GM23338 (cell line): ENCODE measurements around the gene IL16. TPM values are rescaled to one million over a fixed set of nuclear protein-coding genes. Genes with fewer than 3 reads are reported as not detected.

ENCODE experiments used
- ATAC-seq: fragments of 200-7000 bp; cut with Tn5 transposase; 3 replicates; pipeline ENCODE4 v1.9.1; 2020
- DNase-seq: peaks from one replicate; pipeline ENCODE4 v3.0.0-alpha.2; 2015; ENCODE audit warnings: low spot score
- H2AFZ ChIP-seq: fragments of 200-600 bp; sonication (generic); 2 replicates; pipeline ENCODE4 v1.8.0; 2016; ENCODE audit warnings: antibody characterized with exemption, mild to moderate bottlenecking, moderate library complexity
- H3F3A ChIP-seq: fragments of 200-600 bp; sonication (generic); replicated peaks from 2 replicates; pipeline ENCODE4 v1.8.0; 2017; ENCODE audit warnings: antibody characterized with exemption, mixed run types, low read depth
- H3K27ac ChIP-seq: fragments of 200-600 bp; sonication (generic); 2 replicates; pipeline ENCODE4 v1.6.1; 2016; ENCODE audit warnings: low read depth
- H3K27me3 ChIP-seq: fragments of 200-600 bp; sonication (generic); 2 replicates; pipeline ENCODE4 v1.8.0; 2016; ENCODE audit warnings: mild to moderate bottlenecking, mixed run types, moderate library complexity; ENCODE audit not compliant: insufficient read depth
- H3K36me3 ChIP-seq: fragments of 200-600 bp; sonication (generic); 2 replicates; pipeline ENCODE4 v1.8.0; 2016; ENCODE audit warnings: mild to moderate bottlenecking; ENCODE audit not compliant: insufficient read depth
- H3K4me1 ChIP-seq: fragments of 200-600 bp; sonication (generic); 2 replicates; pipeline ENCODE4 v1.8.0; 2016; ENCODE audit warnings: mild to moderate bottlenecking, moderate library complexity; ENCODE audit not compliant: insufficient read depth
- H3K4me2 ChIP-seq: fragments of 200-600 bp; sonication (generic); 2 replicates; pipeline ENCODE4 v1.7.1; 2017; ENCODE audit warnings: mixed run types
- H3K4me3 ChIP-seq: fragments of 200-600 bp; sonication (generic); 2 replicates; pipeline ENCODE4 v1.6.1; 2016; ENCODE audit warnings: mixed run types
- H3K79me2 ChIP-seq: fragments of 200-600 bp; sonication (generic); replicated peaks from 2 replicates; pipeline ENCODE4 v1.8.0; 2017; ENCODE audit warnings: mild to moderate bottlenecking; ENCODE audit not compliant: insufficient read depth
- H3K9me2 ChIP-seq: fragments of 200-600 bp; sonication (generic); 2 replicates; pipeline ENCODE4 v1.8.0; 2017; ENCODE audit not compliant: insufficient read depth
- H4K20me1 ChIP-seq: fragments of 200-600 bp; sonication (generic); replicated peaks from 2 replicates; pipeline ENCODE4 v1.8.0; 2017; ENCODE audit warnings: mild to moderate bottlenecking; ENCODE audit not compliant: insufficient read depth
- H3K27ac Mint-ChIP-seq: 2 replicates; pipeline ENCODE4 v1.8.0; 2020; ENCODE audit warnings: inconsistent platforms, mild to moderate bottlenecking, moderate library complexity, mixed read lengths
- H3K27me3 Mint-ChIP-seq: 3 replicates; pipeline ENCODE4 v1.8.0; 2022; ENCODE audit warnings: low read depth, mild to moderate bottlenecking, moderate library complexity, mixed read lengths, inconsistent platforms; ENCODE audit not compliant: insufficient read depth, poor library complexity
- H3K36me3 Mint-ChIP-seq: 3 replicates; pipeline ENCODE4 v1.8.0; 2021; ENCODE audit warnings: low read depth, mild to moderate bottlenecking, inconsistent platforms, moderate library complexity, mixed read lengths
- H3K4me1 Mint-ChIP-seq: 3 replicates; pipeline ENCODE4 v1.8.0; 2020; ENCODE audit warnings: mild to moderate bottlenecking, inconsistent platforms, mixed read lengths
- H3K4me3 Mint-ChIP-seq: 3 replicates; pipeline ENCODE4 v1.8.0; 2021; ENCODE audit warnings: moderate library complexity, mild to moderate bottlenecking, inconsistent platforms, mixed read lengths
- H3K9me3 Mint-ChIP-seq: 3 replicates; pipeline ENCODE4 v1.8.0; 2020; ENCODE audit warnings: moderate library complexity, mild to moderate bottlenecking, inconsistent platforms, mixed read lengths
- EZH2 ChIP-seq: fragments of 200-600 bp; sonication (generic); IDR thresholded peaks from one replicate; pipeline ENCODE4 v1.8.0; 2017; ENCODE audit warnings: antibody characterized with exemption, mild to moderate bottlenecking, low read depth; ENCODE audit not compliant: unreplicated experiment
- JUNB ChIP-seq: IDR thresholded peaks from one replicate; pipeline ENCODE4 v1.6.1; 2016; ENCODE audit warnings: antibody characterized with exemption; ENCODE audit not compliant: unreplicated experiment
- NANOG ChIP-seq: IDR thresholded peaks from 2 replicates; pipeline ENCODE4 v1.6.1; 2016; ENCODE audit warnings: antibody characterized with exemption, borderline replicate concordance
- STAT1 ChIP-seq: IDR thresholded peaks from one replicate; pipeline ENCODE4 v1.6.1; 2016; ENCODE audit warnings: antibody characterized with exemption; ENCODE audit not compliant: unreplicated experiment
- polyA plus RNA-seq: library from polyadenylated mRNA; unstranded; fragments of >200 nt; fragmentation: Nextera tagmentation; extraction: Ambion mirVana; gene quantifications from 2 replicates; pipeline ENCODE4 v1.2.1, GENCODE V29; 2016
- total RNA-seq: library from RNA; depleted of rRNA; stranded (reverse); fragments of >200 nt; shearing (Covaris generic); gene quantifications from 2 replicates; pipeline ENCODE4 v1.2.3, GENCODE V29; 2014
- TF ChIP-seq, protein P1 (sequence below): IDR thresholded peaks from one replicate; pipeline ENCODE4 v1.6.1; 2018; ENCODE audit warnings: antibody characterized with exemption; ENCODE audit not compliant: unreplicated experiment
- TF ChIP-seq, protein P2 (sequence below), 2 experiments: fragments of 200-600 bp in 1 of 2; sonication (generic) in 1 of 2; conservative IDR thresholded peaks; 2 replicates each; pipeline versions ENCODE4 v1.5.1 to v1.6.1; 2016 to 2017; ENCODE audit warnings: antibody characterized with exemption in 2 of 2, low read depth in 2 of 2, mild to moderate bottlenecking in 2 of 2, moderate library complexity in 1 of 2
- TF ChIP-seq, protein P3 (sequence below): fragments of 250-450 bp; sonication (Bioruptor Pico); IDR thresholded peaks from 2 replicates; pipeline ENCODE4 v1.5.0; 2020; ENCODE audit warnings: mild to moderate bottlenecking, moderate library complexity
- TF ChIP-seq, protein P4 (sequence below): IDR thresholded peaks from 2 replicates; pipeline ENCODE4 v1.6.1; 2016; ENCODE audit warnings: antibody characterized with exemption

Gene IL16
- total and polyA plus RNA-seq, 2 experiments from 2014 or later: 0.29 TPM; not detected in 1

DNA sequence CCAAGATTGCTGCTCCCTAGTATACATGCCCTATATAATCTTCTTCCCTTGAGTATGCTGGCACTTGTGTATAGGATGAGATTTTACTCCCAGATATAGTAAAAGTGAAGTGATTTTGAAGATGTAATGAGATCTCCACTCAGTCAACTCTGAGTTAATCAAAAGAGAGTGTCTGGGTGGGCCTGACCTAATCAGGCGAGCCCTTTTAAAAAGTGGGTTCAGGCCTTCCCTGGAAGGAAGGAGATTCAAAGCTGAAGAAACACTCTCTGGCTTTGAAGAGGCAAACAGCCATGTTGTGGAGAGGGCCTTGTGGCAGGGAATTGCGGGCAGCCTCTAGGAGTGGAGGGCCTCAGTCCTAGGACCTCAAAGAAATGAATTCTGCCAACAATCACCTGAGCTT, 132.8 kb downstream of the IL16 start:
- Mint-ChIP-seq H3K27me3 (peaks cover 8% of the 10 kb centered on the region), H3K27ac (no peak overlapping the region), H3K4me1 (peaks cover 3% of the 10 kb centered on the region; the same call in 1 of the 3 replicates), H3K4me3 (no peak overlapping the region), H3K9me3 (no peaks in the 10 kb centered on the region), H3K36me3 (no peaks in the 10 kb centered on the region)
- ATAC-seq: no peak
- Histone ChIP-seq H3K27ac (no peak overlapping the region), H3F3A (no peaks in the 10 kb centered on the region), H3K9me2 (no peaks in the 10 kb centered on the region), H3K4me1 (no peaks in the 10 kb centered on the region), H2AFZ (no peak overlapping the region), H3K27me3 (no peaks in the 10 kb centered on the region), H4K20me1 (no peaks in the 10 kb centered on the region), H3K4me2 (no peak overlapping the region), H3K36me3 (no peaks in the 10 kb centered on the region), H3K4me3 (no peak overlapping the region), H3K79me2 (no peaks in the 10 kb centered on the region)
- TF ChIP-seq STAT1 (no peak), JUNB (no peak), EZH2 (no peak), NANOG (no peak)
- TF ChIP-seq, protein P1, sequence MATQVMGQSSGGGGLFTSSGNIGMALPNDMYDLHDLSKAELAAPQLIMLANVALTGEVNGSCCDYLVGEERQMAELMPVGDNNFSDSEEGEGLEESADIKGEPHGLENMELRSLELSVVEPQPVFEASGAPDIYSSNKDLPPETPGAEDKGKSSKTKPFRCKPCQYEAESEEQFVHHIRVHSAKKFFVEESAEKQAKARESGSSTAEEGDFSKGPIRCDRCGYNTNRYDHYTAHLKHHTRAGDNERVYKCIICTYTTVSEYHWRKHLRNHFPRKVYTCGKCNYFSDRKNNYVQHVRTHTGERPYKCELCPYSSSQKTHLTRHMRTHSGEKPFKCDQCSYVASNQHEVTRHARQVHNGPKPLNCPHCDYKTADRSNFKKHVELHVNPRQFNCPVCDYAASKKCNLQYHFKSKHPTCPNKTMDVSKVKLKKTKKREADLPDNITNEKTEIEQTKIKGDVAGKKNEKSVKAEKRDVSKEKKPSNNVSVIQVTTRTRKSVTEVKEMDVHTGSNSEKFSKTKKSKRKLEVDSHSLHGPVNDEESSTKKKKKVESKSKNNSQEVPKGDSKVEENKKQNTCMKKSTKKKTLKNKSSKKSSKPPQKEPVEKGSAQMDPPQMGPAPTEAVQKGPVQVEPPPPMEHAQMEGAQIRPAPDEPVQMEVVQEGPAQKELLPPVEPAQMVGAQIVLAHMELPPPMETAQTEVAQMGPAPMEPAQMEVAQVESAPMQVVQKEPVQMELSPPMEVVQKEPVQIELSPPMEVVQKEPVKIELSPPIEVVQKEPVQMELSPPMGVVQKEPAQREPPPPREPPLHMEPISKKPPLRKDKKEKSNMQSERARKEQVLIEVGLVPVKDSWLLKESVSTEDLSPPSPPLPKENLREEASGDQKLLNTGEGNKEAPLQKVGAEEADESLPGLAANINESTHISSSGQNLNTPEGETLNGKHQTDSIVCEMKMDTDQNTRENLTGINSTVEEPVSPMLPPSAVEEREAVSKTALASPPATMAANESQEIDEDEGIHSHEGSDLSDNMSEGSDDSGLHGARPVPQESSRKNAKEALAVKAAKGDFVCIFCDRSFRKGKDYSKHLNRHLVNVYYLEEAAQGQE: no peak
- TF ChIP-seq, protein P2, sequence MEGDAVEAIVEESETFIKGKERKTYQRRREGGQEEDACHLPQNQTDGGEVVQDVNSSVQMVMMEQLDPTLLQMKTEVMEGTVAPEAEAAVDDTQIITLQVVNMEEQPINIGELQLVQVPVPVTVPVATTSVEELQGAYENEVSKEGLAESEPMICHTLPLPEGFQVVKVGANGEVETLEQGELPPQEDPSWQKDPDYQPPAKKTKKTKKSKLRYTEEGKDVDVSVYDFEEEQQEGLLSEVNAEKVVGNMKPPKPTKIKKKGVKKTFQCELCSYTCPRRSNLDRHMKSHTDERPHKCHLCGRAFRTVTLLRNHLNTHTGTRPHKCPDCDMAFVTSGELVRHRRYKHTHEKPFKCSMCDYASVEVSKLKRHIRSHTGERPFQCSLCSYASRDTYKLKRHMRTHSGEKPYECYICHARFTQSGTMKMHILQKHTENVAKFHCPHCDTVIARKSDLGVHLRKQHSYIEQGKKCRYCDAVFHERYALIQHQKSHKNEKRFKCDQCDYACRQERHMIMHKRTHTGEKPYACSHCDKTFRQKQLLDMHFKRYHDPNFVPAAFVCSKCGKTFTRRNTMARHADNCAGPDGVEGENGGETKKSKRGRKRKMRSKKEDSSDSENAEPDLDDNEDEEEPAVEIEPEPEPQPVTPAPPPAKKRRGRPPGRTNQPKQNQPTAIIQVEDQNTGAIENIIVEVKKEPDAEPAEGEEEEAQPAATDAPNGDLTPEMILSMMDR (conservative IDR thresholded peaks at IDR 0.05; ENCODE audit: low read depth in 2 of 2): no peak
- TF ChIP-seq, protein P3, sequence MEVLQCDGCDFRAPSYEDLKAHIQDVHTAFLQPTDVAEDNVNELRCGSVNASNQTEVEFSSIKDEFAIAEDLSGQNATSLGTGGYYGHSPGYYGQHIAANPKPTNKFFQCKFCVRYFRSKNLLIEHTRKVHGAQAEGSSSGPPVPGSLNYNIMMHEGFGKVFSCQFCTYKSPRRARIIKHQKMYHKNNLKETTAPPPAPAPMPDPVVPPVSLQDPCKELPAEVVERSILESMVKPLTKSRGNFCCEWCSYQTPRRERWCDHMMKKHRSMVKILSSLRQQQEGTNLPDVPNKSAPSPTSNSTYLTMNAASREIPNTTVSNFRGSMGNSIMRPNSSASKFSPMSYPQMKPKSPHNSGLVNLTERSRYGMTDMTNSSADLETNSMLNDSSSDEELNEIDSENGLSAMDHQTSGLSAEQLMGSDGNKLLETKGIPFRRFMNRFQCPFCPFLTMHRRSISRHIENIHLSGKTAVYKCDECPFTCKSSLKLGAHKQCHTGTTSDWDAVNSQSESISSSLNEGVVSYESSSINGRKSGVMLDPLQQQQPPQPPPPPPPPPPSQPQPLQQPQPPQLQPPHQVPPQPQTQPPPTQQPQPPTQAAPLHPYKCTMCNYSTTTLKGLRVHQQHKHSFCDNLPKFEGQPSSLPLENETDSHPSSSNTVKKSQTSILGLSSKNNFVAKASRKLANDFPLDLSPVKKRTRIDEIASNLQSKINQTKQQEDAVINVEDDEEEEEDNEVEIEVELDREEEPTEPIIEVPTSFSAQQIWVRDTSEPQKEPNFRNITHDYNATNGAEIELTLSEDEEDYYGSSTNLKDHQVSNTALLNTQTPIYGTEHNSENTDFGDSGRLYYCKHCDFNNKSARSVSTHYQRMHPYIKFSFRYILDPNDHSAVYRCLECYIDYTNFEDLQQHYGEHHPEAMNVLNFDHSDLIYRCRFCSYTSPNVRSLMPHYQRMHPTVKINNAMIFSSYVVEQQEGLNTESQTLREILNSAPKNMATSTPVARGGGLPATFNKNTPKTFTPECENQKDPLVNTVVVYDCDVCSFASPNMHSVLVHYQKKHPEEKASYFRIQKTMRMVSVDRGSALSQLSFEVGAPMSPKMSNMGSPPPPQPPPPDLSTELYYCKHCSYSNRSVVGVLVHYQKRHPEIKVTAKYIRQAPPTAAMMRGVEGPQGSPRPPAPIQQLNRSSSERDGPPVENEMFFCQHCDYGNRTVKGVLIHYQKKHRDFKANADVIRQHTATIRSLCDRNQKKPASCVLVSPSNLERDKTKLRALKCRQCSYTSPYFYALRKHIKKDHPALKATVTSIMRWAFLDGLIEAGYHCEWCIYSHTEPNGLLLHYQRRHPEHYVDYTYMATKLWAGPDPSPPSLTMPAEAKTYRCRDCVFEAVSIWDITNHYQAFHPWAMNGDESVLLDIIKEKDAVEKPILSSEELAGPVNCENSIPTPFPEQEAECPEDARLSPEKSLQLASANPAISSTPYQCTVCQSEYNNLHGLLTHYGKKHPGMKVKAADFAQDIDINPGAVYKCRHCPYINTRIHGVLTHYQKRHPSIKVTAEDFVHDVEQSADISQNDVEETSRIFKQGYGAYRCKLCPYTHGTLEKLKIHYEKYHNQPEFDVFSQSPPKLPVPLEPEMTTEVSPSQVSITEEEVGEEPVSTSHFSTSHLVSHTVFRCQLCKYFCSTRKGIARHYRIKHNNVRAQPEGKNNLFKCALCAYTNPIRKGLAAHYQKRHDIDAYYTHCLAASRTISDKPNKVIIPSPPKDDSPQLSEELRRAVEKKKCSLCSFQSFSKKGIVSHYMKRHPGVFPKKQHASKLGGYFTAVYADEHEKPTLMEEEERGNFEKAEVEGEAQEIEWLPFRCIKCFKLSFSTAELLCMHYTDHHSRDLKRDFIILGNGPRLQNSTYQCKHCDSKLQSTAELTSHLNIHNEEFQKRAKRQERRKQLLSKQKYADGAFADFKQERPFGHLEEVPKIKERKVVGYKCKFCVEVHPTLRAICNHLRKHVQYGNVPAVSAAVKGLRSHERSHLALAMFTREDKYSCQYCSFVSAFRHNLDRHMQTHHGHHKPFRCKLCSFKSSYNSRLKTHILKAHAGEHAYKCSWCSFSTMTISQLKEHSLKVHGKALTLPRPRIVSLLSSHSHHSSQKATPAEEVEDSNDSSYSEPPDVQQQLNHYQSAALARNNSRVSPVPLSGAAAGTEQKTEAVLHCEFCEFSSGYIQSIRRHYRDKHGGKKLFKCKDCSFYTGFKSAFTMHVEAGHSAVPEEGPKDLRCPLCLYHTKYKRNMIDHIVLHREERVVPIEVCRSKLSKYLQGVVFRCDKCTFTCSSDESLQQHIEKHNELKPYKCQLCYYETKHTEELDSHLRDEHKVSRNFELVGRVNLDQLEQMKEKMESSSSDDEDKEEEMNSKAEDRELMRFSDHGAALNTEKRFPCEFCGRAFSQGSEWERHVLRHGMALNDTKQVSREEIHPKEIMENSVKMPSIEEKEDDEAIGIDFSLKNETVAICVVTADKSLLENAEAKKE (CRISPR knock-in tag): no peak
- TF ChIP-seq, protein P4, sequence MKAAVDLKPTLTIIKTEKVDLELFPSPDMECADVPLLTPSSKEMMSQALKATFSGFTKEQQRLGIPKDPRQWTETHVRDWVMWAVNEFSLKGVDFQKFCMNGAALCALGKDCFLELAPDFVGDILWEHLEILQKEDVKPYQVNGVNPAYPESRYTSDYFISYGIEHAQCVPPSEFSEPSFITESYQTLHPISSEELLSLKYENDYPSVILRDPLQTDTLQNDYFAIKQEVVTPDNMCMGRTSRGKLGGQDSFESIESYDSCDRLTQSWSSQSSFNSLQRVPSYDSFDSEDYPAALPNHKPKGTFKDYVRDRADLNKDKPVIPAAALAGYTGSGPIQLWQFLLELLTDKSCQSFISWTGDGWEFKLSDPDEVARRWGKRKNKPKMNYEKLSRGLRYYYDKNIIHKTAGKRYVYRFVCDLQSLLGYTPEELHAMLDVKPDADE: no peak
- DNase-seq: no peak
